CD14-positive monocyte (primary cell): ENCODE data around the gene KCTD14. TPM values are rescaled to one million over a fixed set of nuclear protein-coding genes. Genes with fewer than 3 reads are reported as not detected.

Experiments
- DNase-seq, 3 donors: peaks; one replicate each; pipeline ENCODE4 v3.0.0-alpha.2; 2011 to 2022
- H2AFZ ChIP-seq: 2 replicates; pipeline ENCODE4 v1.6.0; 2012; ENCODE audit warnings: mild to moderate bottlenecking, low read depth, low read length, inconsistent platforms; ENCODE audit not compliant: insufficient read depth, poor library complexity, severe bottlenecking
- H3K27ac ChIP-seq, 2 donors: 1 replicate in 1 of 2; 2 replicates in 1 of 2; pipeline ENCODE4 v1.5.1; 2012 to 2013; ENCODE audit warnings: low read length in 2 of 2, control low read depth in 1 of 2, inconsistent platforms in 1 of 2, low read depth in 1 of 2, mild to moderate bottlenecking in 1 of 2
- H3K27me3 ChIP-seq, 2 donors: one replicate each; pipeline versions ENCODE4 v1.6.0 to v1.6.1; 2011 to 2013; ENCODE audit warnings: low read length in 2 of 2; ENCODE audit not compliant: control insufficient read depth in 2 of 2, insufficient read depth in 2 of 2
- H3K36me3 ChIP-seq, 2 donors: replicated peaks in 1 of 2; 1 replicate in 1 of 2; 2 replicates in 1 of 2; pipeline versions ENCODE4 v1.5.1 to v1.6.1; 2012 to 2013; ENCODE audit warnings: low read length in 2 of 2, control low read depth in 1 of 2, inconsistent platforms in 1 of 2, mild to moderate bottlenecking in 1 of 2; ENCODE audit not compliant: insufficient read depth in 2 of 2, control insufficient read depth in 1 of 2
- H3K4me1 ChIP-seq, 2 donors: 1 replicate in 1 of 2; 2 replicates in 1 of 2; pipeline versions ENCODE4 v1.5.1 to v1.6.1; 2012 to 2013; ENCODE audit warnings: low read length in 2 of 2, control low read depth in 1 of 2, inconsistent platforms in 1 of 2, mild to moderate bottlenecking in 1 of 2, moderate library complexity in 1 of 2; ENCODE audit not compliant: insufficient read depth in 2 of 2, control insufficient read depth in 1 of 2
- H3K4me2 ChIP-seq: replicated peaks from 2 replicates; pipeline ENCODE3; 2012; ENCODE audit warnings: low read length, moderate library complexity, mild to moderate bottlenecking; ENCODE audit not compliant: poor library complexity, severe bottlenecking; ENCODE audit errors: extremely low read depth
- H3K4me3 ChIP-seq, 3 experiments: fragments of 200-600 bp in 1 of 3; sonication (generic) in 1 of 3; replicated peaks in 1 of 3; 1 replicate in 2 of 3; 2 replicates in 1 of 3; pipeline ENCODE4 v1.5.1; 2011 to 2013; ENCODE audit warnings: low read length in 3 of 3, mild to moderate bottlenecking in 3 of 3, control low read depth in 2 of 3, low read depth in 2 of 3, inconsistent platforms in 1 of 3, moderate library complexity in 1 of 3
- H3K79me2 ChIP-seq: 2 replicates; pipeline ENCODE4 v1.6.0; 2012; ENCODE audit warnings: mild to moderate bottlenecking, control low read depth, inconsistent platforms, low read length, moderate library complexity; ENCODE audit not compliant: insufficient read depth
- H3K9ac ChIP-seq: 2 replicates; pipeline ENCODE4 v1.6.0; 2017; ENCODE audit warnings: low read length, mild to moderate bottlenecking; ENCODE audit not compliant: insufficient read depth, poor library complexity, severe bottlenecking
- H3K9me3 ChIP-seq, 2 donors: replicated peaks in 1 of 2; 1 replicate in 1 of 2; 2 replicates in 1 of 2; pipeline versions ENCODE4 v1.5.1 to v1.6.1; 2012 to 2013; ENCODE audit warnings: low read length in 2 of 2, control low read depth in 1 of 2; ENCODE audit not compliant: control insufficient read depth in 1 of 2, insufficient read depth in 1 of 2
- H4K20me1 ChIP-seq: 2 replicates; pipeline ENCODE4 v1.6.0; 2012; ENCODE audit warnings: mild to moderate bottlenecking, low read length, control low read depth, moderate library complexity; ENCODE audit not compliant: insufficient read depth
- H3K27ac Mint-ChIP-seq, 7 donors: one replicate each; pipeline ENCODE4 v1.8.0; 2020; ENCODE audit warnings: mild to moderate bottlenecking in 7 of 7, mixed read lengths in 7 of 7, moderate library complexity in 6 of 7, inconsistent platforms in 2 of 7
- H3K27me3 Mint-ChIP-seq, 3 donors: one replicate each; pipeline ENCODE4 v1.8.0; 2021 to 2022; ENCODE audit warnings: low read depth in 3 of 3, mild to moderate bottlenecking in 3 of 3, mixed read lengths in 3 of 3, moderate library complexity in 3 of 3, inconsistent platforms in 1 of 3
- H3K36me3 Mint-ChIP-seq, 2 donors: one replicate each; pipeline ENCODE4 v1.8.0; 2020; ENCODE audit warnings: mixed read lengths in 2 of 2, inconsistent platforms in 1 of 2, mild to moderate bottlenecking in 1 of 2
- H3K4me1 Mint-ChIP-seq: one replicate; pipeline ENCODE4 v1.8.0; 2020; ENCODE audit warnings: mild to moderate bottlenecking, mixed read lengths
- H3K4me3 Mint-ChIP-seq, 2 donors: one replicate each; pipeline ENCODE4 v1.8.0; 2020; ENCODE audit warnings: mild to moderate bottlenecking in 2 of 2, mixed read lengths in 2 of 2, moderate library complexity in 1 of 2
- H3K9me3 Mint-ChIP-seq, 7 donors: one replicate each; pipeline ENCODE4 v1.8.0; 2020 to 2022; ENCODE audit warnings: mixed read lengths in 7 of 7, mild to moderate bottlenecking in 6 of 7, moderate library complexity in 6 of 7, inconsistent platforms in 2 of 7
- CTCF ChIP-seq: fragments of 200-600 bp; IDR thresholded peaks from one replicate; pipeline ENCODE4 v1.8.0; 2022; ENCODE audit warnings: antibody characterized with exemption, mild to moderate bottlenecking
- WGBS: methylation state at CpG from one replicate; pipeline ENCODE4 v1.1.5; 2013; ENCODE audit warnings: missing lambda C conversion rate; ENCODE audit not compliant: insufficient coverage; 5-methylcytosine and 5-hydroxymethylcytosine counted together
- intact Hi-C, 2 donors: fragments of 100-400 bp; cut with micrococcal nuclease; formaldehyde crosslinking; loops; one replicate each; pipeline versions ENCODE4 v1.15.0 to v1.15.1; 2023
- polyA plus RNA-seq, 3 donors: library from polyadenylated mRNA; depleted of rRNA in 1 of 3; unstranded in 2 of 3; stranded (reverse) in 1 of 3; fragments of 300-500 nt in 2 of 3; fragments of >200 nt in 1 of 3; fragmentation: Illumina TruSeq in 2 of 3; gene quantifications; 1 replicate in 2 of 3; 2 replicates in 1 of 3; pipeline ENCODE4 v1.2.3, GENCODE V29; 2012 to 2021

KCTD14 gene
- polyA plus RNA-seq, 3 donors, result 0.14 to 0.33 (median 0.23) TPM

DNA sequence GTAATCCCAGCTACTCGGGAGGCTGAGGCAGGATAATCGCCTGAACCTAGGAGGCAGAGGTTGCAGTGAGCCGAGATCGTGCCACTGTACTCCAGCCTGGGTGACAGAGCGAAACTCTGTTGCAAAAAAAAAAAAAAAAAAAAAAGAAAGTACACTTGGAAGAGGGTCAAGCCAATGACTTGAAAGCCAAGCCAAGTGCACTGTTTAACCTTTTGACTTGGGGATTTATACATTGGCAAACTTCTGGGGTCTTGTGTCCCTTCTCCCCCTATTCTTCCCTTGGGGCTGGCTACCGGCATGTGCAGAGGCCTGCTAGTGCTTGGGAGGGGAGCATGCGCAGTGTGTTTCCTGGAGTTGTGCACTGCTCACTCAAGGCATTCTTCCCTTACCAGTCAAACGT is 26.3 kb upstream of the KCTD14 start:
- intact Hi-C loops, result no loop called here
- Histone ChIP-seq H3K27ac (no peak overlapping the region), H2AFZ (no peak overlapping the region), H3K79me2 (no peaks in the 10 kb centered on the region), H3K9ac (no peak overlapping the region), H4K20me1 (no peaks in the 10 kb centered on the region), H3K4me1 (peaks cover 7 to 8% of the 10 kb centered on the region in 2 donors), H3K27me3 (no peaks in the 10 kb centered on the region), H3K4me2 (no peak overlapping the region), H3K4me3 (no peak overlapping the region), H3K36me3 (no peaks in the 10 kb centered on the region), H3K9me3 (no peaks in the 10 kb centered on the region)
- Mint-ChIP-seq H3K9me3 (no peaks in the 10 kb centered on the region), H3K27ac (no peak overlapping the region), H3K4me3 (no peak overlapping the region), H3K36me3 (no peaks in the 10 kb centered on the region), H3K4me1 (peaks cover 14% of the 10 kb centered on the region), H3K27me3 (peaks cover 0 to 3% (median 0%) of the 10 kb centered on the region in 3 donors)
- no peak for TF ChIP-seq CTCF
- 72% methylated on average over 3 of the region's 8 CpGs for WGBS
- DNase-seq, result no peak

DNA sequence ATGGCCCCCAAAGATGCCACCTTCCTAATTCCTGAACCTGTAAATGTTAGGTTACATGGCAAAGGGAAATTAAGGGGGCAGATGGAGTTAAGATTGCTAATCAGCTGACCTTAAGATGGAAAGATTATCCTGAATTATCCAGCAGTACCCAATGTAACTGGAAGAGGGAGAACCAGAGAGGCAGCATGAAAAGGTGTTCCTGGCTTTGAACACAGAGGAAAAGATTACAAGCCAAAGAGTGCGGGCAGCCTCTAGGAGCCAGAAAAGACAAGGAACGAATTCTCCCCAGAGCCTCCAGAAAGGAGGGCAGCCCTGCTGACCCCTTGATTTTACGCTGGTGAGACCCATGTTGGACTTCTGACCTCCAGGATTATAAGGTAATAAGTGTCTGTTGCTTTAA is 25.5 kb upstream of the KCTD14 start:
- H3K4me3 Mint-ChIP-seq, result no peak overlapping the region
- no peaks in the 10 kb centered on the region for H3K9me3 ChIP-seq
- DNase-seq, result no peak
- H3K4me2 ChIP-seq, result no peak overlapping the region
- no peak overlapping the region for H3K27ac Mint-ChIP-seq
- H2AFZ ChIP-seq, result no peak overlapping the region
- H3K4me1 ChIP-seq, result peaks cover 7 to 8% of the 10 kb centered on the region in 2 donors
- H3K27me3 Mint-ChIP-seq, result peaks cover 0 to 3% (median 1%) of the 10 kb centered on the region in 3 donors
- H4K20me1 ChIP-seq, result no peaks in the 10 kb centered on the region
- 70% methylated on average over 2 of the region's 3 CpGs for WGBS
- H3K9me3 Mint-ChIP-seq, result no peaks in the 10 kb centered on the region
- H3K36me3 Mint-ChIP-seq, result no peaks in the 10 kb centered on the region
- no peaks in the 10 kb centered on the region for H3K79me2 ChIP-seq
- intact Hi-C loops, result no loop called here
- no peak overlapping the region for H3K9ac ChIP-seq
- no peaks in the 10 kb centered on the region for H3K27me3 ChIP-seq
- H3K27ac ChIP-seq, result no peak overlapping the region
- no peak overlapping the region for H3K4me3 ChIP-seq
- H3K4me1 Mint-ChIP-seq, result peaks cover 14% of the 10 kb centered on the region
- H3K36me3 ChIP-seq, result no peaks in the 10 kb centered on the region
- no peak for TF ChIP-seq CTCF
